H1 (cell line): Measurements from ENCODE around the gene CSTF2T. TPM values are rescaled to one million over a fixed set of nuclear protein-coding genes. Genes with fewer than 3 reads are reported as not detected.

ENCODE experiments used
- E2F6 ChIP-seq: IDR thresholded peaks from 2 replicates; pipeline ENCODE4 v1.6.1; 2012; ENCODE audit warnings: inconsistent platforms
- PHF8 ChIP-seq: fragments of 200-600 bp; sonication (generic); conservative IDR thresholded peaks from 2 replicates; pipeline ENCODE4 v1.7.1; 2012; ENCODE audit warnings: low read depth, mild to moderate bottlenecking, inconsistent platforms, low read length, moderate library complexity
- POLR2AphosphoS5 ChIP-seq: IDR thresholded peaks from 2 replicates; pipeline ENCODE4 v1.6.1; 2011; ENCODE audit warnings: low read depth, low read length
- RBBP5 ChIP-seq: IDR thresholded peaks from 2 replicates; pipeline ENCODE4 v1.7.1; 2012; ENCODE audit warnings: low read depth, mild to moderate bottlenecking, inconsistent platforms, low read length, moderate library complexity, borderline replicate concordance
- SAP30 ChIP-seq: fragments of 300-600 bp; sonication (generic); IDR thresholded peaks from 2 replicates; pipeline ENCODE4 v1.7.1; 2012; ENCODE audit warnings: low read length, moderate library complexity, mild to moderate bottlenecking, inconsistent platforms; ENCODE audit not compliant: insufficient read depth, insufficient replicate concordance
- polyA plus RNA-seq, 7 experiments: library from polyadenylated mRNA; depleted of rRNA in 3 of 7; stranded (reverse) in 5 of 7; unstranded in 2 of 7; fragments of >200 nt in 5 of 7; fragments of 200-250 nt in 2 of 7; gene quantifications; 1 replicate in 5 of 7; 2 replicates in 1 of 7; 4 replicates in 1 of 7; pipeline versions ENCODE4 v1.2.1 to v1.2.3, GENCODE V29; 2011 to 2013; ENCODE audit warnings: missing spikeins in 2 of 7, mixed read lengths in 2 of 7
- total RNA-seq: library from RNA; stranded (reverse); fragmentation: NEBNext Ultra II Directional; extraction: Animal tissue kit (Norgen Biotek cat#: 25700); gene quantifications from 2 replicates; pipeline ENCODE4 v1.2.1, GENCODE V29; 2021

The CSTF2T gene
- total and polyA plus RNA-seq, 2 of the 8 experiments (the other 6 are each of a cell fraction or from before 2014, with no cell fraction given), result 9.4 to 32.4 TPM

- TF ChIP-seq SAP30 (no peak), POLR2AphosphoS5 (no peak), PHF8 (no peak), E2F6 (no peak), RBBP5 (no peak)
Measured at GRCh38 chr10:51743146-51743545, 43.8 kb upstream of the CSTF2T start (continued).
